HUES48 (cell line): Measurements from ENCODE around the gene RAB30.
A peak's percentile ranks its signal among the peaks of the same experiment; 100 is the strongest.

Experiments
- H3K27ac ChIP-seq: one replicate; pipeline ENCODE4 v1.7.0; 2013; ENCODE audit warnings: low read depth, low read length, inconsistent platforms
- H3K27me3 ChIP-seq: 2 replicates; pipeline ENCODE4 v1.6.1; 2013; ENCODE audit warnings: mild to moderate bottlenecking, low read length; ENCODE audit not compliant: control insufficient read depth, insufficient read depth
- H3K36me3 ChIP-seq: 2 replicates; pipeline ENCODE4 v1.6.1; 2013; ENCODE audit warnings: low read length; ENCODE audit not compliant: control insufficient read depth, insufficient read depth
- H3K4me1 ChIP-seq: 2 replicates; pipeline ENCODE4 v1.6.1; 2013; ENCODE audit warnings: mild to moderate bottlenecking, low read length; ENCODE audit not compliant: control insufficient read depth, insufficient read depth
- H3K4me3 ChIP-seq: 2 replicates; pipeline ENCODE4 v1.5.1; 2013; ENCODE audit warnings: mild to moderate bottlenecking, low read depth, low read length
- H3K9ac ChIP-seq: 2 replicates; pipeline ENCODE4 v1.6.1; 2013; ENCODE audit warnings: mild to moderate bottlenecking, low read depth, low read length, moderate library complexity
- H3K9me3 ChIP-seq: 2 replicates; pipeline ENCODE4 v1.6.1; 2013; ENCODE audit warnings: low read length; ENCODE audit not compliant: control insufficient read depth, insufficient read depth

RAB30 gene, protein sequence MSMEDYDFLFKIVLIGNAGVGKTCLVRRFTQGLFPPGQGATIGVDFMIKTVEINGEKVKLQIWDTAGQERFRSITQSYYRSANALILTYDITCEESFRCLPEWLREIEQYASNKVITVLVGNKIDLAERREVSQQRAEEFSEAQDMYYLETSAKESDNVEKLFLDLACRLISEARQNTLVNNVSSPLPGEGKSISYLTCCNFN

DNA sequence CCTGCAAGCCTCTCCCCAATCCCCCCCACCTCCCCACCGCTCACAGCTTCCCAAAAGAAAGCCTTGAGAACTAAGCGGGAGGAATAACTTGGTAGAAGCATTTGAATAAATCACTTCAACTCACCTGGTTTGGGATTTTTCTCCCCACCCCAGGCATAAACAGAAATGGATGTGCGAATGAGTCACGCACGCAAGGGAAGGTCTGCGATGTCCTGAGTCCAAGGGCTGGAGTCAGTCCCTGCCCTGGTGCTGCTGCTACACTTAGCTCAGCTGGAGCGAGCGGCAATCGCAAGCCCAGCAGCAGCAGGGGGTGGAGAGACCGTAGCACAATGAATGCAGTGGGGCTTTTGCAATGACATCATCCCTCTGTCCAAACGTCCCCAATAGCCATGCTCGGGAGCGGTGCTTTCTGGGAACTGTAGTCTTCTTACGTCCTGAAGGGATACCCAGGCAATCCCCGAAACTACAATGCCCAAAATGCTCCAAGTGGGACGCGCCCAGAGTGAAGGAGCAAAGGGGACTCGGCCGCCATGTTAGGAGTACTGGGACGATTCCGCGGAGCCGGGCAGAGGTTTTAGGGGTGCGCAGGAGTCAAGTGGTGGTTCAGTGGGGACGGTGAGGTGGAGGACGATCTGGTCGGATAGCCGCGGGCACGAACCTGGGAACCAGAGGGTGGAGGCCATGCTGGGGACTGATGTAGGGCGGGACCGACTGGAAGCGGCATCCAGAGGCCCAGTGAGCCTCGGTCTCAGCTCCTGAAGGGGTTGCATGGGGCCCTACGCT, at the start of gene RAB30:
TSS of gene RAB30 (minus strand) at position 331 of the 783 bp plus-strand sequence. CDS start 74,581 bp downstream, outside the sequence.
- H3K9ac ChIP-seq, result peak within 1 kb of the TSS; percentile 98
- no peaks in the 10 kb centered on the region for H3K27me3 ChIP-seq
- H3K36me3 ChIP-seq, result peaks cover 27% of the 10 kb centered on the region
- no peaks in the 10 kb centered on the region for H3K9me3 ChIP-seq
- H3K4me3 ChIP-seq, result peak within 1 kb of the TSS; percentile 90
- H3K27ac ChIP-seq, result peak within 1 kb of the TSS; percentile 95
- peaks cover 20% of the 10 kb centered on the region for H3K4me1 ChIP-seq

GRCh38 chr11:83120327-83120726, 48.6 kb upstream of the RAB30 start:
- no peaks in the 10 kb centered on the region for H3K27me3 ChIP-seq

DNA sequence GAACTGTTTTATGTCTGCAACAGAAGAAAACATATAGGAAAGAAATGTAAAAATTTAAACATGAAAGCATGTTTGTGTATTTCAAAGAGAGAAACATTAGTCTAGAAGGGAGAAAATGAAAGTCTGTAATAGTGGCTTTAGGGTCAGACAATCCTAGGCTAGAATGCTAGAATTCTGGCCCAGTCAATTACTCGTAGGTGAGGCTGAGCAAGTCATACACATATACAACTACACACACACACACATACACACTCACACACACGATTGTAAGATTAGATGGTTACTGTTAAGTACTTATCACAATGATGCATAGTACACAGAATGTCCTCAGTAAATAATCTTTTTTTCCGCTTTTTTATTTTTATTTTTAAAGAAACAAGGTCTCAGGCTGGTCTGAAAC, 47.5 kb upstream of the RAB30 start:
- Histone ChIP-seq H3K4me3 (no peak overlapping the region), H3K36me3 (no peaks in the 10 kb centered on the region), H3K27ac (no peak overlapping the region), H3K9ac (no peak overlapping the region), H3K27me3 (no peaks in the 10 kb centered on the region), H3K4me1 (no peaks in the 10 kb centered on the region), H3K9me3 (no peaks in the 10 kb centered on the region)

More at GRCh38 chr11:83120327-83120726, 48.6 kb upstream of the RAB30 start:
- H3K4me3 ChIP-seq, result no peak overlapping the region
- H3K27ac ChIP-seq, result no peak overlapping the region
- no peak overlapping the region for H3K9ac ChIP-seq
- no peaks in the 10 kb centered on the region for H3K36me3 ChIP-seq
- H3K9me3 ChIP-seq, result no peaks in the 10 kb centered on the region
- H3K4me1 ChIP-seq, result no peaks in the 10 kb centered on the region

- Histone ChIP-seq H3K27me3 (no peaks in the 10 kb centered on the region), H3K4me3 (no peak overlapping the region), H3K4me1 (no peaks in the 10 kb centered on the region), H3K27ac (no peak overlapping the region), H3K9me3 (no peaks in the 10 kb centered on the region), H3K9ac (no peak overlapping the region), H3K36me3 (no peaks in the 10 kb centered on the region)
Observed at GRCh38 chr11:83118814-83119213, 47.1 kb upstream of the RAB30 start.

DNA sequence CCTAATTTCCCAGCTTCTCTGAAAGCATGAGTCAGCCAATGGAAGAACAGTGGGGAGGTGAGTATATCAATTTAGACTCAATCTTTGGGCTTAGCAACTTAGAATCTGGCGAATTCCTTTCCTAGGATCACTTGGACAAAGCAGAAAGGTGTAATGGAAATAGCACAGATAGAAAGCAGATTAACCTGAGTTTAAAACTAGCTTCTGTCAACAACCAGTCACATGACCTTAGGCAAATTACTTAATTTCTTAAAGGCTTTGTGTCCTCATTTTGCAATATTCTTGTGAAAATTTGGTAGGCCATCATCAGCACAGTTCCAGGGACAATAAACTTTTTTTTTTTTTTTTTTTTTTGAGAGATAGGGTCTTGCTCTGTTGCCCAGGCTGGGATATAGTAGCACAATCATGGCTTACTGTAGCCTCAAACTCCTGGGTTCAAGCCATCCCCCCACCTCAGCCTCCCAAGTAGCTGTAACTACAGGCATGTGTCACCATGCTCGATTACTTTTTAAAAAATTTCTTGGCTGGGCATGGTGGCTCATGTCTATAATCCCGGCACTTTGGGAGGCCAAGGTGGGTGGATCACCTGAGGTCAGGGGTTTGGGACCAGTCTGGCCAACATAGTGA, 44.4 kb upstream of the RAB30 start:
- Histone ChIP-seq H3K9ac (no peak overlapping the region), H3K4me1 (no peaks in the 10 kb centered on the region), H3K36me3 (no peaks in the 10 kb centered on the region), H3K4me3 (no peak overlapping the region), H3K27ac (no peak overlapping the region), H3K27me3 (no peaks in the 10 kb centered on the region), H3K9me3 (no peaks in the 10 kb centered on the region)

DNA sequence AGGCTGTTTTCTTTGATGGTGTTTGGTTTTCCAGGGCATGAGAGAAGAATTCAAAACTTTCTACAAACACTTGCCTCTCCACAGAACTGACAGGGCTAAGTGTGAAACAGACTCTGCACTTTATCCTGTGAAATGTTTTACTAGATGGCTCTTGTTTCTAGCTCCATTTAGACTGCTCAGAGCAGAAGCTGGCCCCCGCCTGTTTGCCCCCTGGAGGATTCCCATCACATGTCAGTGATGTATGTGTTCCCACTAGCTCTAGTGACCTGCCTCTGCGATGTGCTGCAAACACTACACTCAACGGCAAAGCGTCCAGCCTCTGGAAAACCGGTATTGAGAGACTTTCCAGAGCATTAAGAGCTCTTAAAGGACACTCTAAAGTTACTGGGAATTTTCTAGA, 43.9 kb upstream of the RAB30 start:
- Histone ChIP-seq H3K27me3 (no peaks in the 10 kb centered on the region), H3K27ac (no peak overlapping the region), H3K4me3 (no peak overlapping the region), H3K9me3 (no peaks in the 10 kb centered on the region), H3K4me1 (no peaks in the 10 kb centered on the region), H3K9ac (no peak overlapping the region), H3K36me3 (no peaks in the 10 kb centered on the region)

DNA sequence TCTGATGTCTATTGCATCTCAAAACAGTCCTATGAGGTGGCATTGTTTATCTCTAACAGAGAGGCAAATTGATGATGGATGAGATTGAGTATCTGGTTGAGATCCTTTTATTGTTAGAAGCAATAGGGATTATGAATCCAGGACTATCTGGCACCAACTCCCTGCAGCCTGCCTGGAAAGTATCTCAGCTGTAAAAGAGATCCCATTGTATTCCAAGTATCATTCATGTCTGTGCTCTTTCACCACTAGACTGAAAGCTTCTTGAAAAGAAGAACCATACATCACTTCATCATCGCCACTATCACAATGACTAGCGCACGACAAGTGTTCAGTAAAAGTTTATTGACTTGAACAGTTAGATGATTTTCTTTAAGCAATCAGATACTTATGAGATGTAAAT, 43.3 kb upstream of the RAB30 start:
- Histone ChIP-seq H3K27ac (no peak overlapping the region), H3K4me3 (no peak overlapping the region), H3K9ac (no peak overlapping the region)

DNA sequence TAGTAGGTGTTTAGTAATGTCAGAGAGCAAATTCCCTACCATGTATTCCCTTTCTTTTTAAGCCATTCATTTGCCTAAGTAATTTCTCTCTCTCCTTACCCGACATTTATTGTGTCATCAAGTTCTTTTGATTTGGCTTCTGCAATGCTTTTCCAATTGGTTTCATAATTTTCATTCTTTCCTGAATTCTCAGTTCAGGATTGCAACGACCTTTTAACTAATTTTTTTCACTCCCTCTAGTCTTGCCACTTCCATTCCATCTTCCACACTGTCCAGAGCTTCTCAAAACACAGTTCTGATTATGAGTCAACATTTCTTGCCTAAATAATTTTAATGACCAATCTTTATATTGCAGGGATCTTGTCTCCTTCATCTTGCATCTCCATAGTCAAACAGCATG, 41.2 kb upstream of the RAB30 start:
- Histone ChIP-seq H3K9ac (no peak overlapping the region), H3K27ac (no peak overlapping the region), H3K4me3 (no peak overlapping the region), H3K9me3 (no peaks in the 10 kb centered on the region), H3K36me3 (no peaks in the 10 kb centered on the region), H3K4me1 (no peaks in the 10 kb centered on the region), H3K27me3 (no peaks in the 10 kb centered on the region)

More for the DNA sequence above, 43.3 kb upstream of the RAB30 start:
- Histone ChIP-seq H3K27me3 (no peaks in the 10 kb centered on the region), H3K9me3 (no peaks in the 10 kb centered on the region), H3K4me1 (no peaks in the 10 kb centered on the region), H3K36me3 (no peaks in the 10 kb centered on the region)

- Histone ChIP-seq H3K9ac (no peak overlapping the region), H3K4me1 (no peaks in the 10 kb centered on the region), H3K4me3 (no peak overlapping the region), H3K36me3 (no peaks in the 10 kb centered on the region), H3K9me3 (no peaks in the 10 kb centered on the region), H3K27me3 (no peaks in the 10 kb centered on the region), H3K27ac (no peak overlapping the region)
Observed at GRCh38 chr11:83105168-83105567, 33.5 kb upstream of the RAB30 start.

GRCh38 chr11:83102834-83103233, 31.1 kb upstream of the RAB30 start:
- H3K4me3 ChIP-seq, result no peak overlapping the region
- no peaks in the 10 kb centered on the region for H3K9me3 ChIP-seq
- no peaks in the 10 kb centered on the region for H3K27me3 ChIP-seq
- no peaks in the 10 kb centered on the region for H3K4me1 ChIP-seq
- H3K36me3 ChIP-seq, result no peaks in the 10 kb centered on the region
- H3K9ac ChIP-seq, result no peak overlapping the region
- H3K27ac ChIP-seq, result no peak overlapping the region

GRCh38 chr11:83097429-83098075, 25.9 kb upstream of the RAB30 start:
- H3K4me1 ChIP-seq, result no peaks in the 10 kb centered on the region
- H3K4me3 ChIP-seq, result no peak overlapping the region
- no peaks in the 10 kb centered on the region for H3K27me3 ChIP-seq
- no peak overlapping the region for H3K27ac ChIP-seq
- no peaks in the 10 kb centered on the region for H3K36me3 ChIP-seq
- no peak overlapping the region for H3K9ac ChIP-seq
- no peaks in the 10 kb centered on the region for H3K9me3 ChIP-seq
